NCI-H524 (cell line): ENCODE data around the gene PIF1.
"Not testable (repeated sequence)": the region's sequence is repeated elsewhere in the genome, so short reads cannot be mapped to it uniquely, and the experiment has no call there.

ENCODE experiments used
- DNase-seq, 2 experiments: peaks; one replicate each; lab custom pipeline; 2025; lab: John Stamatoyannopoulos, UW

Gene PIF1

GRCh38 chr15:64809649-64810496 is 15.6 kb downstream of the PIF1 start:
- peak; percentile 56 to 76 for DNase-seq

GRCh38 chr15:64808785-64809453 is 16.5 kb downstream of the PIF1 start:
- DNase-seq: no peak

- no peak for DNase-seq
Observed at GRCh38 chr15:64807751-64808222, 17.7 kb downstream of the PIF1 start.

- DNase-seq: no peak
Observed at GRCh38 chr15:64807051-64807749, 18.2 kb downstream of the PIF1 start.

GRCh38 chr15:64806509-64806908 is 18.9 kb downstream of the PIF1 start:
- DNase-seq: no peak

- no peak for DNase-seq
Observed at GRCh38 chr15:64804619-64805018, 20.8 kb downstream of the PIF1 start.

- no peak for DNase-seq
Observed at GRCh38 chr15:64803526-64803925, 21.9 kb downstream of the PIF1 start.

- no peak for DNase-seq
Observed at GRCh38 chr15:64800476-64800875, 25.0 kb downstream of the PIF1 start.

- DNase-seq: not testable (repeated sequence)
Observed at GRCh38 chr15:64798905-64799304, 26.5 kb downstream of the PIF1 start.

GRCh38 chr15:64795921-64796320 is 29.5 kb downstream of the PIF1 start:
- not testable (repeated sequence) for DNase-seq

- DNase-seq: not testable (repeated sequence)
Observed at GRCh38 chr15:64795299-64795698, 30.1 kb downstream of the PIF1 start.

GRCh38 chr15:64792282-64792681 is 33.2 kb downstream of the PIF1 start:
- no peak for DNase-seq

- no peak for DNase-seq
Observed at GRCh38 chr15:64791401-64791800, 34.0 kb downstream of the PIF1 start.

GRCh38 chr15:64783796-64784195 is 41.7 kb downstream of the PIF1 start:
- no peak for DNase-seq

GRCh38 chr15:64782751-64783150 is 42.7 kb downstream of the PIF1 start:
- no peak for DNase-seq

GRCh38 chr15:64781299-64781698 is 44.1 kb downstream of the PIF1 start:
- DNase-seq: no peak

GRCh38 chr15:64780600-64781156 is 44.8 kb downstream of the PIF1 start:
- DNase-seq: peak; percentile 38 to 80

- no peak for DNase-seq
Observed at GRCh38 chr15:64779630-64780029, 45.8 kb downstream of the PIF1 start.

GRCh38 chr15:64779024-64779423 is 46.4 kb downstream of the PIF1 start:
- DNase-seq: no peak

- DNase-seq: no peak
Observed at GRCh38 chr15:64776402-64776786, 49.1 kb downstream of the PIF1 start.

GRCh38 chr15:64775551-64776401 is 49.7 kb downstream of the PIF1 start, which contains the start of gene RBPMS2:
Gene RBPMS2, minus strand, starts transcription at chr15:64775589. Its CDS starts 270 bp downstream, at chr15:64775319.
- DNase-seq: no peak
